Endodermal cell (in vitro differentiated cells): Measurements from ENCODE around the gene NFKBIA. TPM values are rescaled to one million over a fixed set of nuclear protein-coding genes. Genes with fewer than 3 reads are reported as not detected.
"Not testable (repeated sequence)": the region's sequence is repeated elsewhere in the genome, so short reads cannot be mapped to it uniquely, and the experiment has no call there.

Source experiments
- DNase-seq: peaks from one replicate; pipeline ENCODE4 v3.0.0-alpha.2; 2017
- H3K27ac ChIP-seq: 2 replicates; pipeline ENCODE4 v1.5.1; 2013; ENCODE audit warnings: mild to moderate bottlenecking, low read depth, low read length, moderate library complexity
- H3K27me3 ChIP-seq: 2 replicates; pipeline ENCODE4 v1.6.1; 2013; ENCODE audit warnings: mild to moderate bottlenecking, low read length, moderate library complexity; ENCODE audit not compliant: insufficient read depth, control insufficient read depth, poor library complexity, severe bottlenecking
- H3K36me3 ChIP-seq: 2 replicates; pipeline ENCODE4 v1.7.0; 2013; ENCODE audit warnings: mild to moderate bottlenecking, low read length, moderate library complexity; ENCODE audit not compliant: control insufficient read depth, insufficient read depth
- H3K4me1 ChIP-seq: one replicate; pipeline ENCODE4 v1.7.0; 2013; ENCODE audit warnings: low read length; ENCODE audit not compliant: control insufficient read depth, insufficient read depth
- H3K4me3 ChIP-seq: 2 replicates; pipeline ENCODE4 v1.5.1; 2013; ENCODE audit warnings: mild to moderate bottlenecking, low read length, moderate library complexity
- H3K9ac ChIP-seq: 2 replicates; pipeline ENCODE4 v1.6.1; 2013; ENCODE audit warnings: mild to moderate bottlenecking, low read length, moderate library complexity; ENCODE audit not compliant: poor library complexity, severe bottlenecking; ENCODE audit errors: extremely low read depth
- H3K9me3 ChIP-seq: 2 replicates; pipeline ENCODE4 v1.6.1; 2013; ENCODE audit warnings: mild to moderate bottlenecking, low read length, moderate library complexity; ENCODE audit not compliant: control insufficient read depth
- H3K27ac Mint-ChIP-seq: 2 replicates; pipeline ENCODE4 v1.8.0; 2020; ENCODE audit warnings: mixed read lengths
- H3K27me3 Mint-ChIP-seq: 2 replicates; pipeline ENCODE4 v1.8.0; 2021; ENCODE audit warnings: mild to moderate bottlenecking, mixed read lengths; ENCODE audit not compliant: insufficient read depth
- H3K36me3 Mint-ChIP-seq: 2 replicates; pipeline ENCODE4 v1.8.0; 2020; ENCODE audit warnings: low read depth, mixed read lengths
- H3K4me1 Mint-ChIP-seq: 2 replicates; pipeline ENCODE4 v1.8.0; 2020; ENCODE audit warnings: mixed read lengths
- H3K4me3 Mint-ChIP-seq: 2 replicates; pipeline ENCODE4 v1.8.0; 2020; ENCODE audit warnings: mild to moderate bottlenecking, moderate library complexity, mixed read lengths
- H3K9me3 Mint-ChIP-seq: 2 replicates; pipeline ENCODE4 v1.8.0; 2020; ENCODE audit warnings: mild to moderate bottlenecking, mixed read lengths
- WGBS, 2 experiments: methylation state at CpG; one replicate each; pipeline versions ENCODE4 v1.1.5 to v1.1.7; 2013; ENCODE audit warnings: missing lambda C conversion rate in 2 of 2, mixed read lengths in 1 of 2; ENCODE audit not compliant: insufficient coverage in 1 of 2, insufficient read length in 1 of 2; 5-methylcytosine and 5-hydroxymethylcytosine counted together
- total RNA-seq, 2 donors: library from RNA; stranded (reverse); fragmentation: NEBNext Ultra II Directional in 1 of 2; extraction: Animal tissue kit (Norgen Biotek cat#: 25700) in 1 of 2; gene quantifications; 2 replicates in 1 of 2; 3 replicates in 1 of 2; pipeline ENCODE4 v1.2.1, GENCODE V29; 2021
- TF ChIP-seq, protein P1 (sequence below): fragments of 200-600 bp; sonication (generic); conservative IDR thresholded peaks from 2 replicates; pipeline ENCODE4 v1.5.0; 2021; ENCODE audit warnings: antibody characterized with exemption, mild to moderate bottlenecking

Gene NFKBIA
- total RNA-seq, 2 donors from 2014 or later = 148 to 188 TPM

DNA sequence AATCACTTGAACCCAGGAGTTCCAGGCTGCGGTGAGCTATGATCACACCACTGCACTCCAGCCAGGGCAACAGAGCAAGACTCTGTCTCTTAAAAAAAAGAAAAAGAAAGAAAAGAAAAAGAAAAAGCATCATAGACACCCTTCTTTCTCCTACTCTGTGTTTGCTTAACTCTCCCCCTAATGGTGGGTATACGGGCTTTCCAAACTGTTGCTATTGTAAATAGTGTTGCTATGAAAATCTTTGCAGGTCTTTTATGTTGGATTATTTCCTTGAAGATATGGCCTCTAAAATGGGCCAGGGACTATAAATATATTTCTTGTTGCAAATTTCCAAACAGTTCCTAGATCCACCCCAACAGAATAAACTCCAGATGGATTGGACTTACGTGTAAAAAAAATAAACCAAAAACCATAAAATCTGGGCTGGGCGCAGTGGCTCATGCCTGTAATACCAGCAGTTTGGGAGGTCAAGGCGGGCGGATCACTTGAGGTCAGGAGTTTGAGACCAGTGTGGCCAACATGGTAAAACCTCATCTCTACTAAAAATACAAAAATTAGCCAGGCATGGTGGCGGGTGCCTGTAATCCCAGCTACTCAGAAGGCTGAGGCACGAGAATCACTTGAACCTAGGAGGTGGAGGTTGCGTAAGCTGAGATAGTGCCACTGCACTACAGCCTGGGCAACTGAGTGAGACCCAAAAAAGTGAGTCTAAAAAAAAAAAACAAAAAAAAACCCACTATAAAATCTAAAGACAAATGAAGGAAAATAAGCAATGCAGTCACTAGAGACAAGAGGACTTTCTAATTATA is 25.9 kb downstream of the NFKBIA start:
- H3K4me1 ChIP-seq = no peaks in the 10 kb centered on the region
- H3K9me3 ChIP-seq = no peaks in the 10 kb centered on the region
- 93 to 94% methylated on average over 7 to 9 of the region's 9 CpGs for WGBS, 2 experiments
- Mint-ChIP-seq H3K27ac (no peak overlapping the region), H3K4me1 (no peaks in the 10 kb centered on the region), H3K27me3 (no peaks in the 10 kb centered on the region), H3K9me3 (no peaks in the 10 kb centered on the region), H3K36me3 (no peaks in the 10 kb centered on the region), H3K4me3 (no peak overlapping the region)
- TF ChIP-seq, protein P1, sequence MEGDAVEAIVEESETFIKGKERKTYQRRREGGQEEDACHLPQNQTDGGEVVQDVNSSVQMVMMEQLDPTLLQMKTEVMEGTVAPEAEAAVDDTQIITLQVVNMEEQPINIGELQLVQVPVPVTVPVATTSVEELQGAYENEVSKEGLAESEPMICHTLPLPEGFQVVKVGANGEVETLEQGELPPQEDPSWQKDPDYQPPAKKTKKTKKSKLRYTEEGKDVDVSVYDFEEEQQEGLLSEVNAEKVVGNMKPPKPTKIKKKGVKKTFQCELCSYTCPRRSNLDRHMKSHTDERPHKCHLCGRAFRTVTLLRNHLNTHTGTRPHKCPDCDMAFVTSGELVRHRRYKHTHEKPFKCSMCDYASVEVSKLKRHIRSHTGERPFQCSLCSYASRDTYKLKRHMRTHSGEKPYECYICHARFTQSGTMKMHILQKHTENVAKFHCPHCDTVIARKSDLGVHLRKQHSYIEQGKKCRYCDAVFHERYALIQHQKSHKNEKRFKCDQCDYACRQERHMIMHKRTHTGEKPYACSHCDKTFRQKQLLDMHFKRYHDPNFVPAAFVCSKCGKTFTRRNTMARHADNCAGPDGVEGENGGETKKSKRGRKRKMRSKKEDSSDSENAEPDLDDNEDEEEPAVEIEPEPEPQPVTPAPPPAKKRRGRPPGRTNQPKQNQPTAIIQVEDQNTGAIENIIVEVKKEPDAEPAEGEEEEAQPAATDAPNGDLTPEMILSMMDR = no peak
- H3K27ac ChIP-seq = no peak overlapping the region
- no peak overlapping the region for H3K9ac ChIP-seq
- DNase-seq = no peak
- no peaks in the 10 kb centered on the region for H3K27me3 ChIP-seq
- no peaks in the 10 kb centered on the region for H3K36me3 ChIP-seq
- H3K4me3 ChIP-seq = no peak overlapping the region

DNA sequence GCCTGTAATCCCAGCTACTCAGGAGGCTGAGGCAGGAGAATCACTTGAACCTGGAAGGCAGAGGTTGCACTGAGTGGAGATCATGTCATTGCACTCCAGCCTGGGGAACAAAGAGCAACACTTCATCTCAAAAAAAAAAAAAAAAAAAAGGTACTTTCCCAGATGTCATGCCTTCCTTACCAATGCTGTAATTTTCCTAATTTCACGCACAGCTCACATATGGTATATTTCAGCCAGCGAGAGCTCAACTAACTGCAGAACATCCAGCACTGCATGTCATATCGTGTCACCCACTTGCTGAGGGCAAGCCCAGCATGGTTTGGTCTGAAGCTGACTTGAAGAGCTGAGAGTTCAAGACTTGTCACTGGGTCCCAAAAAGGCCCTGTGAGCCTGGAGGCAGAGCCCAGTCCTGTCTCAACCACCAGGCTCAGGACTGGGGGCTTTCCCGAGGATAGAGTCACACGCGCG is 29.0 kb downstream of the NFKBIA start:
- Mint-ChIP-seq H3K9me3 (peaks cover 9% of the 10 kb centered on the region), H3K27me3 (no peaks in the 10 kb centered on the region), H3K27ac (no peak overlapping the region), H3K36me3 (no peaks in the 10 kb centered on the region), H3K4me1 (no peaks in the 10 kb centered on the region), H3K4me3 (no peak overlapping the region)
- peaks cover 8% of the 10 kb centered on the region for H3K9me3 ChIP-seq
- H3K36me3 ChIP-seq = no peaks in the 10 kb centered on the region
- WGBS, 2 experiments = 97 to 100% methylated on average over 2 to 7 of the region's 7 CpGs
- DNase-seq = no peak
- no peak overlapping the region for H3K27ac ChIP-seq
- no peak overlapping the region for H3K9ac ChIP-seq
- TF ChIP-seq, protein P1 = no peak
- H3K27me3 ChIP-seq = no peaks in the 10 kb centered on the region
- no peaks in the 10 kb centered on the region for H3K4me1 ChIP-seq
- H3K4me3 ChIP-seq = no peak overlapping the region

DNA sequence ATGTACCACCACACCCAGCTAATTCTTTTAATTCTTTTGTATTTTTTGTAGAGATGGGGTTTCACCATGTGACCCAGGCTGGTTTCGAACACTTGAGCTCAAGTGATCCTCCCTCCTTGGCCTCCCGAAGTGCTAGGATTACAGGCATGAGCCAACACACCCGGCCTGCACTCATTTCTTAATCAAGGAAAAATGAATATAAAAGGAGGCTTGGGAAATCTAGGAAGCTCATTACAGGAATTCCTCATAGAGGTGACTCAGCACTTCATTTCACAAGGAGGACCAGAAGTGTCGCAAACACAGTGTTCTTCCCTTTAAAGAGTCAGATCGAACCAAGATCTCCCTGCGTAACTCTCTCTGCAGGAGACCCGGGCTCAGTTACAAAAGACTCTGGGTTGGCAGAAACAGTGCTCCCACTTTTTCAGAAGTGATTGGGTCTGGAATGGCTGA is 30.3 kb downstream of the NFKBIA start:
- Mint-ChIP-seq H3K36me3 (no peaks in the 10 kb centered on the region), H3K27ac (no peak overlapping the region), H3K27me3 (no peaks in the 10 kb centered on the region), H3K4me3 (no peak overlapping the region), H3K4me1 (peaks cover under 1% of the 10 kb centered on the region), H3K9me3 (peaks cover 9% of the 10 kb centered on the region)
- no peaks in the 10 kb centered on the region for H3K36me3 ChIP-seq
- H3K27me3 ChIP-seq = no peaks in the 10 kb centered on the region
- H3K4me3 ChIP-seq = no peak overlapping the region
- no peak overlapping the region for H3K27ac ChIP-seq
- H3K4me1 ChIP-seq = no peaks in the 10 kb centered on the region
- peaks cover 10% of the 10 kb centered on the region for H3K9me3 ChIP-seq
- no peak for DNase-seq
- WGBS, 2 experiments = 91 to 94% methylated on average over 7 of the region's 7 CpGs
- TF ChIP-seq, protein P1 = no peak
- H3K9ac ChIP-seq = no peak overlapping the region

DNA sequence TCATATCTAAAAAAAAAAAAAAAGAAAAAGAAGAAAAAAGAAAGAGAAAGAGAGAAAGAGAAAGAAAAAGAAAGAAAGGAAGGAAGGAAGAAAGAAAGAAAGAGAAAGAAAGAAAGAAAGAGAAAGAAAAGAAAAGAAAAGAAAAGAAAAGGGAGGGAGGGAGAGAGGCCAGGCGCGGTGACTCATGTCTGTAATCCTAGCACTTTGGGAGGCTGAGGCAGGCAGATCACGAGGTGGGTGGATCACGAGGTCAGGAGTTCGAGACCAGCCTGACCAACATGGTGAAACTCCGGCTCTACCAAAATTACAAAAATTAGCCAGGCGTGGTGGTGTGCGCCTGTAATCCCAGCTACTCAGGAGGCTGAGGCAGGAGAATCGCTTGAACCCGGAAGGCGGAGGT is 31.3 kb downstream of the NFKBIA start:
- H3K36me3 Mint-ChIP-seq, H3K4me1 ChIP-seq, H3K9me3 Mint-ChIP-seq, H3K9ac ChIP-seq, H3K4me1 Mint-ChIP-seq, H3K27me3 ChIP-seq, H3K27ac Mint-ChIP-seq, H3K4me3 Mint-ChIP-seq, DNase-seq, H3K36me3 ChIP-seq, H3K27ac ChIP-seq, H3K4me3 ChIP-seq, H3K27me3 Mint-ChIP-seq: not testable (repeated sequence)
- H3K9me3 ChIP-seq = peaks cover 10% of the 10 kb centered on the region
- 91 to 98% methylated on average over 3 to 11 of the region's 11 CpGs for WGBS, 2 experiments
